Endodermal cell (in vitro differentiated cells): ENCODE data around the gene BTG4. TPM values are rescaled to one million over a fixed set of nuclear protein-coding genes. Genes with fewer than 3 reads are reported as not detected.

Source experiments
- DNase-seq: peaks from one replicate; pipeline ENCODE4 v3.0.0-alpha.2; 2017
- H3K27ac ChIP-seq: 2 replicates; pipeline ENCODE4 v1.5.1; 2013; ENCODE audit warnings: mild to moderate bottlenecking, low read depth, low read length, moderate library complexity
- H3K27me3 ChIP-seq: 2 replicates; pipeline ENCODE4 v1.6.1; 2013; ENCODE audit warnings: mild to moderate bottlenecking, low read length, moderate library complexity; ENCODE audit not compliant: insufficient read depth, control insufficient read depth, poor library complexity, severe bottlenecking
- H3K36me3 ChIP-seq: 2 replicates; pipeline ENCODE4 v1.7.0; 2013; ENCODE audit warnings: mild to moderate bottlenecking, low read length, moderate library complexity; ENCODE audit not compliant: control insufficient read depth, insufficient read depth
- H3K4me1 ChIP-seq: one replicate; pipeline ENCODE4 v1.7.0; 2013; ENCODE audit warnings: low read length; ENCODE audit not compliant: control insufficient read depth, insufficient read depth
- H3K4me3 ChIP-seq: 2 replicates; pipeline ENCODE4 v1.5.1; 2013; ENCODE audit warnings: mild to moderate bottlenecking, low read length, moderate library complexity
- H3K9ac ChIP-seq: 2 replicates; pipeline ENCODE4 v1.6.1; 2013; ENCODE audit warnings: mild to moderate bottlenecking, low read length, moderate library complexity; ENCODE audit not compliant: poor library complexity, severe bottlenecking; ENCODE audit errors: extremely low read depth
- H3K9me3 ChIP-seq: 2 replicates; pipeline ENCODE4 v1.6.1; 2013; ENCODE audit warnings: mild to moderate bottlenecking, low read length, moderate library complexity; ENCODE audit not compliant: control insufficient read depth
- H3K27ac Mint-ChIP-seq: 2 replicates; pipeline ENCODE4 v1.8.0; 2020; ENCODE audit warnings: mixed read lengths
- H3K27me3 Mint-ChIP-seq: 2 replicates; pipeline ENCODE4 v1.8.0; 2021; ENCODE audit warnings: mild to moderate bottlenecking, mixed read lengths; ENCODE audit not compliant: insufficient read depth
- H3K36me3 Mint-ChIP-seq: 2 replicates; pipeline ENCODE4 v1.8.0; 2020; ENCODE audit warnings: low read depth, mixed read lengths
- H3K4me1 Mint-ChIP-seq: 2 replicates; pipeline ENCODE4 v1.8.0; 2020; ENCODE audit warnings: mixed read lengths
- H3K4me3 Mint-ChIP-seq: 2 replicates; pipeline ENCODE4 v1.8.0; 2020; ENCODE audit warnings: mild to moderate bottlenecking, moderate library complexity, mixed read lengths
- H3K9me3 Mint-ChIP-seq: 2 replicates; pipeline ENCODE4 v1.8.0; 2020; ENCODE audit warnings: mild to moderate bottlenecking, mixed read lengths
- WGBS, 2 experiments: methylation state at CpG; one replicate each; pipeline versions ENCODE4 v1.1.5 to v1.1.7; 2013; ENCODE audit warnings: missing lambda C conversion rate in 2 of 2, mixed read lengths in 1 of 2; ENCODE audit not compliant: insufficient coverage in 1 of 2, insufficient read length in 1 of 2; 5-methylcytosine and 5-hydroxymethylcytosine counted together
- long read RNA-seq, 4 experiments: library from polyadenylated mRNA in 2 of 4; library from RNA in 1 of 4; library from capped mRNA in 1 of 4; stranded (forward) in 3 of 4; unstranded in 1 of 4; transcript quantifications; one replicate each; pipeline ENCODE4 v2.0.0, GENCODE V29; 2020 to 2021; ENCODE audit warnings: inconsistent platforms in 1 of 4
- polyA plus RNA-seq, 2 experiments: library from polyadenylated mRNA; stranded (reverse); fragments of 50-300 nt; gene quantifications; one replicate each; pipeline ENCODE4 v1.2.3, GENCODE V29; 2013
- total RNA-seq, 2 donors: library from RNA; stranded (reverse); fragmentation: NEBNext Ultra II Directional in 1 of 2; extraction: Animal tissue kit (Norgen Biotek cat#: 25700) in 1 of 2; gene quantifications; 2 replicates in 1 of 2; 3 replicates in 1 of 2; pipeline ENCODE4 v1.2.1, GENCODE V29; 2021
- TF ChIP-seq, protein P1 (sequence below): fragments of 200-600 bp; sonication (generic); conservative IDR thresholded peaks from 2 replicates; pipeline ENCODE4 v1.5.0; 2021; ENCODE audit warnings: antibody characterized with exemption, mild to moderate bottlenecking

BTG4 gene
- total RNA-seq = not detected
- polyA plus RNA-seq (2013, experiment 1 of 2) = not detected
- polyA plus RNA-seq (2013, experiment 2 of 2) = not detected
- long read RNA-seq, experiment 1 = 0 reads
- long read RNA-seq, experiment 2 = 0 reads
- long read RNA-seq, experiment 3 = 0 reads
- long read RNA-seq, experiment 4 = 0 reads

DNA sequence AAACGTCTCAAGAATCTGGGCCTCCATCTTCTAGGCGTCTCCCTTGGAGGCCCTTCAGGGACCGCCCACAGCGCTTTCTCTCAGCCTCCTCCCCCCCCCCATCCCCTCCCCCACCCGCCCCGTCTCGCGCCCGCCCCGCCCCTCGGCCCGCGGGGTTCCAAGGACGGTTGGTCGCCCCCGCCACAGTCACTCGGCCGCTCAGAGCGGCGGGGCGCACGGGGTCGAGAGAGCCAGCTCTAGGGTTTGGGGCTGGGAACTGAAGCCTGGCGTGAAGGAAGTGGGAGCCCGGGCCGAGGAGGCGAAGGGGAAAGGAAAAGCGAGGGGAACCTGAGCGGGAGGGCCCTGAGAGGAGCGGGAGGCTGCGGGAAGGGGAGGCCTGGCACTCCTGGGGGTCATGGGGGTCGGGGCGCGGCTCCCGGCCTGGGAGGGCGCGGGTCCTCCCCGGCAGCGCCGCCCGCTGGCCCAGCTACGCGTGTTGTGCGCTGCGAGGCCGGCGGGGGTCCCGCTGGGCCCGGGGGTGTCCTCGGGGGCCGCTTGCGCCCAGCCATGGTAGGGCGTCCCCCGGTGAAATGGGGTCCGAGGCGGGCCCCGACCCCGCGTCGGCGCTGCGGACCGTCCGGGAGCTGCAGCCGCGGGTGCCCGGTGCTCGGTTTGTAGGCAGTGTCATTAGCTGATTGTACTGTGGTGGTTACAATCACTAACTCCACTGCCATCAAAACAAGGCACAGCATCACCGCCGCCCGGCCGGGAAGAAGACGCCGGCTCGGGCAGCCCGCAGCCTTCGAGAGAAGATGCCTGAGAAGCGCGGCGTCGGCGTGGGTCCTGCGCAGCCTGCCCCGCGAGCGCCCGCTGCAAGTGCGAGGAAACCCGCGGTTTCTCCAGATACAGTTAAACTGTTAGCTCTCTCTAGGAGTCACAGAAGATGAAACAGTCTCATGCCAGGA lies at the start of gene BTG4:
TSS of gene BTG4 (minus strand) at position 91 of the 944 bp plus-strand sequence. CDS start 13,610 bp downstream, outside the sequence.
- H3K4me3 Mint-ChIP-seq = peak within 1 kb of the TSS; percentile 63

DNA sequence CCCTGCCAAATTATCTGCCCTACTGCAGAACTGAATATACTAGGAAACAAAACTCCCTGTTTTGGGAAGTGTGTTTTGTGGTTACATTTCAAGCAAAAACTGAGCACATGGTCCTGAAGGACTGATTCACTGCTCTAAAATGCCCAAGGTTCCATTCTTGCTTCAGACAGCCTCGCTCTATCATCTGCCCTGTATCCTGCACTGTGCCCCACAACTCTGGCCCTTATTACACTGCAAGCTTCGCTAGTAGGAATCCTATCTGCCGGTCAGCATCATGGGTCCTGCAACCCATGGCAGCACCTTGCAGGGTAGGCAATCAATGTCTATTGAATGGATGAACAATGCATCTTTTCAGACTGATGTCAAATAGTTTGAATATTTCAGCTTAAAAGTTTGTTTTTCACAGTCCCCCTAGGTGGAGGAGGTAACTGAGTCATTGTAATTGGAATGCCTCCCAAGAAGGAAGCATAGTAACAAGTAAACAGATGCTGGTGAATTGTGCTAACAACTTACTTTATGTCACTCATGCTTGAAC lies 49.7 kb upstream of the BTG4 start:
- Mint-ChIP-seq H3K27ac (no peak overlapping the region), H3K36me3 (no peaks in the 10 kb centered on the region), H3K9me3 (peaks cover 2% of the 10 kb centered on the region), H3K4me1 (peaks cover 9% of the 10 kb centered on the region), H3K4me3 (no peak overlapping the region), H3K27me3 (no peaks in the 10 kb centered on the region)
- Histone ChIP-seq H3K4me1 (no peaks in the 10 kb centered on the region), H3K27ac (no peak overlapping the region), H3K9me3 (no peaks in the 10 kb centered on the region), H3K36me3 (no peaks in the 10 kb centered on the region), H3K27me3 (no peaks in the 10 kb centered on the region), H3K4me3 (no peak overlapping the region), H3K9ac (no peak overlapping the region)
- 52 to 71% methylated on average over 3 of the region's 3 CpGs for WGBS, 2 experiments
- TF ChIP-seq, protein P1, sequence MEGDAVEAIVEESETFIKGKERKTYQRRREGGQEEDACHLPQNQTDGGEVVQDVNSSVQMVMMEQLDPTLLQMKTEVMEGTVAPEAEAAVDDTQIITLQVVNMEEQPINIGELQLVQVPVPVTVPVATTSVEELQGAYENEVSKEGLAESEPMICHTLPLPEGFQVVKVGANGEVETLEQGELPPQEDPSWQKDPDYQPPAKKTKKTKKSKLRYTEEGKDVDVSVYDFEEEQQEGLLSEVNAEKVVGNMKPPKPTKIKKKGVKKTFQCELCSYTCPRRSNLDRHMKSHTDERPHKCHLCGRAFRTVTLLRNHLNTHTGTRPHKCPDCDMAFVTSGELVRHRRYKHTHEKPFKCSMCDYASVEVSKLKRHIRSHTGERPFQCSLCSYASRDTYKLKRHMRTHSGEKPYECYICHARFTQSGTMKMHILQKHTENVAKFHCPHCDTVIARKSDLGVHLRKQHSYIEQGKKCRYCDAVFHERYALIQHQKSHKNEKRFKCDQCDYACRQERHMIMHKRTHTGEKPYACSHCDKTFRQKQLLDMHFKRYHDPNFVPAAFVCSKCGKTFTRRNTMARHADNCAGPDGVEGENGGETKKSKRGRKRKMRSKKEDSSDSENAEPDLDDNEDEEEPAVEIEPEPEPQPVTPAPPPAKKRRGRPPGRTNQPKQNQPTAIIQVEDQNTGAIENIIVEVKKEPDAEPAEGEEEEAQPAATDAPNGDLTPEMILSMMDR = no peak
- DNase-seq = no peak

More for the DNA sequence above, at the start of gene BTG4:
- H3K9me3 Mint-ChIP-seq = no peaks in the 10 kb centered on the region
- DNase-seq = peak; percentile 83
- Histone ChIP-seq H3K4me1 (peaks cover 6% of the 10 kb centered on the region), H3K27me3 (peaks cover 47% of the 10 kb centered on the region), H3K36me3 (no peaks in the 10 kb centered on the region), H3K4me3 (peak within 1 kb of the TSS; percentile 46), H3K9me3 (no peaks in the 10 kb centered on the region), H3K9ac (no peak within 1 kb of the TSS), H3K27ac (no peak within 1 kb of the TSS)
- TF ChIP-seq, protein P1 = peak; percentile 59
- H3K4me1 Mint-ChIP-seq = peaks cover 13% of the 10 kb centered on the region
- H3K27ac Mint-ChIP-seq = no peak within 1 kb of the TSS
- H3K27me3 Mint-ChIP-seq = peaks cover 52% of the 10 kb centered on the region
- WGBS, 2 experiments = 4 to 5% methylated on average over 19 to 87 of the region's 90 CpGs
- no peaks in the 10 kb centered on the region for H3K36me3 Mint-ChIP-seq

- Mint-ChIP-seq H3K4me1 (peaks cover 9% of the 10 kb centered on the region), H3K27ac (no peak overlapping the region), H3K4me3 (no peak overlapping the region), H3K36me3 (peaks cover 2% of the 10 kb centered on the region), H3K9me3 (peaks cover 7% of the 10 kb centered on the region), H3K27me3 (no peaks in the 10 kb centered on the region)
- Histone ChIP-seq H3K27ac (no peak overlapping the region), H3K4me3 (no peak overlapping the region), H3K9me3 (peaks cover 1% of the 10 kb centered on the region), H3K9ac (no peak overlapping the region), H3K27me3 (no peaks in the 10 kb centered on the region), H3K36me3 (no peaks in the 10 kb centered on the region), H3K4me1 (no peaks in the 10 kb centered on the region)
- WGBS, 2 experiments = 90 to 100% methylated on average over 2 of the region's 3 CpGs
- DNase-seq = no peak
- TF ChIP-seq, protein P1 = no peak
Observed at GRCh38 chr11:111561306-111561705, 49.1 kb upstream of the BTG4 start.
